ENCODE results near the gene BST1.

- TF ChIP-seq, protein P1, sequence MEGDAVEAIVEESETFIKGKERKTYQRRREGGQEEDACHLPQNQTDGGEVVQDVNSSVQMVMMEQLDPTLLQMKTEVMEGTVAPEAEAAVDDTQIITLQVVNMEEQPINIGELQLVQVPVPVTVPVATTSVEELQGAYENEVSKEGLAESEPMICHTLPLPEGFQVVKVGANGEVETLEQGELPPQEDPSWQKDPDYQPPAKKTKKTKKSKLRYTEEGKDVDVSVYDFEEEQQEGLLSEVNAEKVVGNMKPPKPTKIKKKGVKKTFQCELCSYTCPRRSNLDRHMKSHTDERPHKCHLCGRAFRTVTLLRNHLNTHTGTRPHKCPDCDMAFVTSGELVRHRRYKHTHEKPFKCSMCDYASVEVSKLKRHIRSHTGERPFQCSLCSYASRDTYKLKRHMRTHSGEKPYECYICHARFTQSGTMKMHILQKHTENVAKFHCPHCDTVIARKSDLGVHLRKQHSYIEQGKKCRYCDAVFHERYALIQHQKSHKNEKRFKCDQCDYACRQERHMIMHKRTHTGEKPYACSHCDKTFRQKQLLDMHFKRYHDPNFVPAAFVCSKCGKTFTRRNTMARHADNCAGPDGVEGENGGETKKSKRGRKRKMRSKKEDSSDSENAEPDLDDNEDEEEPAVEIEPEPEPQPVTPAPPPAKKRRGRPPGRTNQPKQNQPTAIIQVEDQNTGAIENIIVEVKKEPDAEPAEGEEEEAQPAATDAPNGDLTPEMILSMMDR (conservative IDR thresholded peaks at IDR 0.05), result no peak
- TF ChIP-seq ZFX (IDR thresholded peaks at IDR 0.05), result no peak
These were observed 64.0 kb downstream of the BST1 start for GRCh38 chr4:15766821-15767220.

Measured in C4-2B (cell line).